ENCODE results near the gene ZNF784. TPM values are rescaled to one million over a fixed set of nuclear protein-coding genes. Genes with fewer than 3 reads are reported as not detected.

Gene ZNF784
- total and polyA plus RNA-seq, 2 of the 4 experiments (the other 2 are of a cell fraction) = 2.5 to 3.7 TPM

DNA sequence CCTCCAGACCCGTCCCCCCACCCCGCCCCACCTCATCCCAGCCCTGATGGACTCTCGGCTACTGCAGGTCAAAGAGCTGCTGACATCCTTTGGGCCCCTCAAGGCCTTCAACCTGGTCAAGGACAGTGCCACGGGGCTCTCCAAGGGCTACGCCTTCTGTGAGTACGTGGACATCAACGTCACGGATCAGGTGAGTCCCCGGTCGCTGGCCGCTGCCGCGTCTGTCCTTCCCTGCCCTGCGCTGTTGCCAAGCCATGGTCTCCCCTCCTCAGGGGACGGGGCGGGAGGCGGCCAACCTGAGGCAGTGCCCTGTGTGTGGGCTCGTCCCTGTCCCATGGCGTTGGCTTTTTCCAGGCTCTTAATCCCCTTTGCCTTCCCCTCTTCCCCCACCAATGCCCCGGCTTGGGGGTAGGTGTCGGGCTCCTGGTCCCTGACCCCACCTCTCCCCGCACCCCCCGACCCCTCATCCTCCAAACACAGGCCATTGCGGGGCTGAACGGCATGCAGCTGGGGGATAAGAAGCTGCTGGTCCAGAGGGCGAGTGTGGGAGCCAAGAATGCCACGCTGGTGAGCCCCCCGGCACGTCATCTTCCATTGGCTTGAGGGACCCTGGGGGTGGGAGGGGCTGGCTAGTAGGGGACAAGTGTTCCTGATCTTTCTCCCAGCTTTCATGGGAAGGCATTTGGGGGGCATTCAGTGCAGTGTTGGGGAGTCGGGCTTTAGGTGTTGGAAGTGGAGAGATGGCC is 44.4 kb upstream of the ZNF784 start:
- no peak overlapping the region for H4K91ac ChIP-seq (ENCODE audit: insufficient read depth, low read depth, low read length)
- H3K4me1 ChIP-seq (ENCODE audit: control insufficient read depth, insufficient read depth, low read length) = no peaks in the 10 kb centered on the region
- in situ Hi-C loops (cut with MboI; ENCODE audit: low sequenced_read_pairs) (loop anchor here (25.0 kb wide), 2 partner anchors 1206 to 1531 kb away; partner anchors contain the start of genes CDC42EP5, CNOT3 and LENG9), dilution Hi-C loops (cut with HindIII; ENCODE audit: low sequenced_read_pairs, unreplicated experiment) (no loop called here), intact Hi-C loops (cut with micrococcal nuclease) (no loop called here)
- no peak overlapping the region for H4K5ac ChIP-seq (ENCODE audit: low read depth, low read length)
- TSS peak; percentile 13 for BruUV-seq (replicated peaks)
- H3K56ac ChIP-seq (ENCODE audit: extremely low read depth, insufficient read depth, low read length) = no peak overlapping the region
- peaks cover 64% of the 10 kb centered on the region for H3K36me3 ChIP-seq (ENCODE audit: control insufficient read depth, insufficient read depth, low read length)
- H3K14ac ChIP-seq (replicated peaks; ENCODE audit: low read depth, low read length) = no peak overlapping the region
- peaks cover 19 to 60% of the 10 kb centered on the region in 2 experiments for H3K79me1 ChIP-seq (ENCODE audit: low read depth in 1 of 2, low read length in 2 of 2)
- H3K27me3 ChIP-seq (ENCODE audit: control insufficient read depth, insufficient read depth, low read length) = no peaks in the 10 kb centered on the region
- DNase-seq = no peak
- H2BK20ac ChIP-seq (ENCODE audit: low read depth, low read length) = no peak overlapping the region
- no peak overlapping the region for H2AK9ac ChIP-seq (replicated peaks; ENCODE audit: low read depth, low read length, poor library complexity)
- H2BK15ac ChIP-seq (ENCODE audit: low read depth, low read length) = no peak overlapping the region
- no peak overlapping the region for H3K4ac ChIP-seq (ENCODE audit: low read depth, low read length)
- CTCF ChIA-PET = no interaction called here
- H2BK5ac ChIP-seq (ENCODE audit: low read depth, low read length, poor library complexity, severe bottlenecking) = no peak overlapping the region
- no peak overlapping the region for H3K18ac ChIP-seq (ENCODE audit: low read depth, low read length)
- H2BK120ac ChIP-seq (ENCODE audit: low read depth, low read length) = no peak overlapping the region
- 98% methylated on average over 12 of the region's 30 CpGs; no CpG with 5 or more reads in 1 of the 2 experiments for WGBS, 2 experiments (ENCODE audit: extremely low coverage in 2 of 2, insufficient read length in 1 of 2)
- no peak overlapping the region for H3K23ac ChIP-seq (ENCODE audit: low read depth, low read length)
- no peak overlapping the region for H3K9ac ChIP-seq (ENCODE audit: low read depth, low read length)
- H3K9me1 ChIP-seq (ENCODE audit: insufficient read depth, low read length) = no peaks in the 10 kb centered on the region
- no peak overlapping the region for H4K8ac ChIP-seq (ENCODE audit: low read depth in 2 of 2, low read length in 2 of 2)
- no peaks in the 10 kb centered on the region for H3K9me3 ChIP-seq (ENCODE audit: control insufficient read depth, insufficient read depth, low read length)
- ATAC-seq (ENCODE audit: low read depth) = no peak
- POLR2A ChIA-PET (ENCODE audit: unreplicated experiment) = no interaction called here
- H3K27ac ChIP-seq (ENCODE audit: insufficient read depth, low read length) = no peak overlapping the region
- no peak overlapping the region for H2AFZ ChIP-seq (replicated peaks; ENCODE audit: low read length, poor library complexity)
- H3K4me2 ChIP-seq (ENCODE audit: low read depth, low read length) = no peak overlapping the region
- peaks cover 85% of the 10 kb centered on the region for H4K20me1 ChIP-seq (ENCODE audit: insufficient read depth, low read length)
- no peak for TF ChIP-seq CHD1 (IDR thresholded peaks at IDR 0.05; ENCODE audit: low read depth, low read length)
- TF ChIP-seq CEBPB (IDR thresholded peaks at IDR 0.05; ENCODE audit: low read depth, low read length) = no peak
- no peak for TF ChIP-seq NFE2L2 (IDR thresholded peaks at IDR 0.05; ENCODE audit: low read depth, low read length)
- no peak for TF ChIP-seq BHLHE40 (IDR thresholded peaks at IDR 0.05; ENCODE audit: low read depth, low read length)
- TF ChIP-seq POLR2A (IDR thresholded peaks at IDR 0.05; ENCODE audit: low read depth, low read length) = no peak
- TF ChIP-seq SMC3 (IDR thresholded peaks at IDR 0.05; ENCODE audit: low read depth, low read length) = no peak
- no peak for TF ChIP-seq MXI1 (IDR thresholded peaks at IDR 0.05; ENCODE audit: borderline replicate concordance, low read depth, low read length)
- no peak for TF ChIP-seq MAZ (IDR thresholded peaks at IDR 0.05; ENCODE audit: borderline replicate concordance, low read depth, low read length)
- no peak for TF ChIP-seq USF2 (IDR thresholded peaks at IDR 0.05; ENCODE audit: low read depth, low read length)
- TF ChIP-seq CTCF (conservative IDR thresholded peaks at IDR 0.05; ENCODE audit: low read depth, low read length) = no peak
- TF ChIP-seq RFX5 (IDR thresholded peaks at IDR 0.05; ENCODE audit: low read depth, low read length) = no peak
- no peak for TF ChIP-seq RAD21 (IDR thresholded peaks at IDR 0.05; ENCODE audit: low read length)
- no peak for TF ChIP-seq RCOR1 (IDR thresholded peaks at IDR 0.05; ENCODE audit: insufficient replicate concordance, low read length)
- no peak for TF ChIP-seq FOS (IDR thresholded peaks at IDR 0.05; ENCODE audit: low read depth, low read length)
- no peak for TF ChIP-seq ELK1 (IDR thresholded peaks at IDR 0.05; ENCODE audit: borderline replicate concordance, low read depth, low read length)
- TF ChIP-seq MAFK (IDR thresholded peaks at IDR 0.05; ENCODE audit: low read depth, low read length) = no peak
- no peak overlapping the region for H2AK5ac ChIP-seq (ENCODE audit: low read depth, low read length)
- no peak overlapping the region for H3K4me3 ChIP-seq (ENCODE audit: insufficient read depth, low read depth, low read length)

Measured in IMR-90 (cell line).